ENCODE results near the gene DIMT1.

DNA sequence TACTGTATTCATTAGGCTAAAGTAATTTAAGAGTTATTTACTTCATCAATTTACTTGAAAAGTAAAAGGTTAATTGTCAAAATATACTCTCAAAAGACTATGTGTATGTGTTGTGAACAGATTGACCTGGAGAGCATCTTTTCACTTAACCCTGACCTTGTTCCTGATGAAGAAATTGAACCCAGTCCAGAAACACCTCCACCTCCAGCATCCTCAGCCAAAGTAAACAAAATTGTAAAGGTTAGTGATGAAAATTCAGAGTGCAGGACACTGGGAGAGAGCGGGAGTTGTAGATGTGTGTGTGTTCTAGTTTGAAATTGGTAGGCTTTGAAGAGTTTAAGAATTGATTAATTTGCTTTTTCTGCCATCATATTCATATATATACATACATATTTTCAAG, 55.8 kb downstream of the DIMT1 start:
- TF ChIP-seq, protein P1, sequence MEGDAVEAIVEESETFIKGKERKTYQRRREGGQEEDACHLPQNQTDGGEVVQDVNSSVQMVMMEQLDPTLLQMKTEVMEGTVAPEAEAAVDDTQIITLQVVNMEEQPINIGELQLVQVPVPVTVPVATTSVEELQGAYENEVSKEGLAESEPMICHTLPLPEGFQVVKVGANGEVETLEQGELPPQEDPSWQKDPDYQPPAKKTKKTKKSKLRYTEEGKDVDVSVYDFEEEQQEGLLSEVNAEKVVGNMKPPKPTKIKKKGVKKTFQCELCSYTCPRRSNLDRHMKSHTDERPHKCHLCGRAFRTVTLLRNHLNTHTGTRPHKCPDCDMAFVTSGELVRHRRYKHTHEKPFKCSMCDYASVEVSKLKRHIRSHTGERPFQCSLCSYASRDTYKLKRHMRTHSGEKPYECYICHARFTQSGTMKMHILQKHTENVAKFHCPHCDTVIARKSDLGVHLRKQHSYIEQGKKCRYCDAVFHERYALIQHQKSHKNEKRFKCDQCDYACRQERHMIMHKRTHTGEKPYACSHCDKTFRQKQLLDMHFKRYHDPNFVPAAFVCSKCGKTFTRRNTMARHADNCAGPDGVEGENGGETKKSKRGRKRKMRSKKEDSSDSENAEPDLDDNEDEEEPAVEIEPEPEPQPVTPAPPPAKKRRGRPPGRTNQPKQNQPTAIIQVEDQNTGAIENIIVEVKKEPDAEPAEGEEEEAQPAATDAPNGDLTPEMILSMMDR (IDR thresholded peaks at IDR 0.05 in 4 of 5, conservative IDR thresholded peaks at IDR 0.05 in 1 of 5) = no peak
- no peak for TF ChIP-seq POLR2A (IDR thresholded peaks at IDR 0.05)

All from gastrocnemius medialis (tissue), 4 donors.